LNCaP clone FGC (cell line): ENCODE results near the gene SPEF1.

Experiments
- DNase-seq: peaks from one replicate; pipeline ENCODE4 v3.0.0-alpha.2; 2011; ENCODE audit warnings: low read depth
- H3K4me3 ChIP-seq: 2 replicates; pipeline ENCODE4 v1.5.1; 2011; ENCODE audit warnings: mild to moderate bottlenecking, low read depth, low read length, control low read depth
- TF ChIP-seq, protein P1 (sequence below): IDR thresholded peaks from 2 replicates; pipeline ENCODE4 v1.5.1; 2012; ENCODE audit warnings: mild to moderate bottlenecking; ENCODE audit not compliant: control insufficient read depth, insufficient read depth; ENCODE audit errors: extremely low read depth

The SPEF1 gene

GRCh38 chr20:3764659-3765058, 16.6 kb downstream of the SPEF1 start:
- no peak overlapping the region for H3K4me3 ChIP-seq
- no peak for DNase-seq
- TF ChIP-seq, protein P1, sequence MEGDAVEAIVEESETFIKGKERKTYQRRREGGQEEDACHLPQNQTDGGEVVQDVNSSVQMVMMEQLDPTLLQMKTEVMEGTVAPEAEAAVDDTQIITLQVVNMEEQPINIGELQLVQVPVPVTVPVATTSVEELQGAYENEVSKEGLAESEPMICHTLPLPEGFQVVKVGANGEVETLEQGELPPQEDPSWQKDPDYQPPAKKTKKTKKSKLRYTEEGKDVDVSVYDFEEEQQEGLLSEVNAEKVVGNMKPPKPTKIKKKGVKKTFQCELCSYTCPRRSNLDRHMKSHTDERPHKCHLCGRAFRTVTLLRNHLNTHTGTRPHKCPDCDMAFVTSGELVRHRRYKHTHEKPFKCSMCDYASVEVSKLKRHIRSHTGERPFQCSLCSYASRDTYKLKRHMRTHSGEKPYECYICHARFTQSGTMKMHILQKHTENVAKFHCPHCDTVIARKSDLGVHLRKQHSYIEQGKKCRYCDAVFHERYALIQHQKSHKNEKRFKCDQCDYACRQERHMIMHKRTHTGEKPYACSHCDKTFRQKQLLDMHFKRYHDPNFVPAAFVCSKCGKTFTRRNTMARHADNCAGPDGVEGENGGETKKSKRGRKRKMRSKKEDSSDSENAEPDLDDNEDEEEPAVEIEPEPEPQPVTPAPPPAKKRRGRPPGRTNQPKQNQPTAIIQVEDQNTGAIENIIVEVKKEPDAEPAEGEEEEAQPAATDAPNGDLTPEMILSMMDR, result no peak

- H3K4me3 ChIP-seq, result no peak overlapping the region
- no peak for DNase-seq
- TF ChIP-seq, protein P1, result no peak
Observed at GRCh38 chr20:3763671-3764601, 17.3 kb downstream of the SPEF1 start.

GRCh38 chr20:3760655-3761348, 20.4 kb downstream of the SPEF1 start:
- no peak for DNase-seq
- TF ChIP-seq, protein P1, result no peak
- no peak overlapping the region for H3K4me3 ChIP-seq

DNA sequence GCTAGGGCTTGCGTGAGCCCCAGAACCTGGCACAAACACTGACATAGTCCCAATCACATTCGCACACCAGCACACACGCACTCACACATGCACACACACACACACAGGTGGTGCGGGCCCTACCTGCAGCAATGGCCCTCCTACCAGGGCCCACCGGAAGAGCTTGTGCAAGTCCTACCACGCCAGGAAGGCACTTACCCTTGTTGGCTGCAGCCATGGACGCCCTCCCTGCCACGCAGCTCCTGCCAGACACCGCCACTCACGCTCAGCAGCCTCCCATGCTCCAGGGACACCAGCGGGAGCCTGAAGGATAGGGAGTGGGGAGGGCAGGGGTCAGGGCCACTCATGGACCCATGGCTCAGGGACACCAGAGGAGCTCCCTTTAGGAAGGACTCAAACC, 21.4 kb downstream of the SPEF1 start:
- DNase-seq, result no peak
- TF ChIP-seq, protein P1, result no peak
- H3K4me3 ChIP-seq, result no peak overlapping the region

DNA sequence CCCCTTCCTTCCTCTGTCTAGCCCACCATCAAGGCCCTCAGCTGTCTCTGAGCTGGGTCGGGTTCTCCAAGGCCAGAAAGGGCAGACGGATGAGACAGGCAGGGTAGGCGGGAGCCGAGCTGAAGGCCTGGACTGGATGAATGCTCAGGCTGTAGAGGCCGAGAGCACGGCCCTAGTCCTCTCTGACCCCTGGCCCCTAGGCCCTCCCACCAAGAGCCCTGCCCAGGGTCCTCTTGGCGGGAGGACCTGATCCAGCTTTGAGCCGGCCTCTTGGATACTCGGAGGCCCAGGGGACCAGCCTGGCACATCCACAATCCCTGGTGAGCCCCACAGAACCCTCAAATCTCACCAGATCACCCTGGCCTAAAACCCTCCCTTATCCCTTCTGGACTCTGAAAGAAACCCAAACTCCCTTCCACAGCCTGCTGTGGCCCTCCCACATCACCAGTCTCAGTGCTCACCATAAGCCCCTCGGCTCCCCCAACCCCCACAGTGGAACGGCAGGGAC, 21.9 kb downstream of the SPEF1 start:
- H3K4me3 ChIP-seq, result no peak overlapping the region
- DNase-seq, result no peak
- TF ChIP-seq, protein P1, result no peak

- TF ChIP-seq, protein P1, result no peak
- H3K4me3 ChIP-seq, result no peak overlapping the region
- DNase-seq, result no peak
Observed at GRCh38 chr20:3758566-3758965, 22.7 kb downstream of the SPEF1 start.
